Posterior vena cava (tissue), 2 donors: ENCODE data around the gene EPSTI1. TPM values are rescaled to one million over a fixed set of nuclear protein-coding genes. Genes with fewer than 3 reads are reported as not detected.

Experiments used
- DNase-seq: peaks from one replicate; pipeline ENCODE4 v3.0.0-alpha.2; 2020; ENCODE audit warnings: low spot score
- intact Hi-C, 2 donors: fragments of 100-400 bp; cut with DNase I; formaldehyde crosslinking; loops; one replicate each; pipeline versions ENCODE4 v1.14.1 to v1.14.2; 2022 to 2023
- total RNA-seq, 2 donors: library from RNA; stranded (reverse); fragmentation: NEBNext Ultra II Directional; extraction: Animal tissue kit (Norgen Biotek cat#: 25700); gene quantifications; one replicate each; pipeline ENCODE4 v1.2.1, GENCODE V29; 2021
- donor health status: DM: yes; HTN: yes; CAD: no.
- donor health status: DM: yes; HTN: yes; CAD: no.

The EPSTI1 gene
- total RNA-seq, 2 donors from 2014 or later, result 8.3 to 10.4 TPM

GRCh38 chr13:42926043-42926442 is 66.0 kb downstream of the EPSTI1 start:
- intact Hi-C loops, result no loop called here
- no peak for DNase-seq

GRCh38 chr13:42925626-42926025 is 66.4 kb downstream of the EPSTI1 start:
- intact Hi-C loops, result no loop called here
- no peak for DNase-seq

GRCh38 chr13:42924344-42924743 is 67.7 kb downstream of the EPSTI1 start:
- intact Hi-C loops, result no loop called here
- DNase-seq, result no peak

GRCh38 chr13:42907745-42908144 is 84.3 kb downstream of the EPSTI1 start:
- intact Hi-C loops, result no loop called here

GRCh38 chr13:42906257-42906656 is 85.8 kb downstream of the EPSTI1 start:
- DNase-seq, result no peak
- intact Hi-C loops, result no loop called here

More at GRCh38 chr13:42907745-42908144, 84.3 kb downstream of the EPSTI1 start:
- DNase-seq, result no peak

GRCh38 chr13:42905579-42905978 is 86.5 kb downstream of the EPSTI1 start:
- DNase-seq, result no peak
- intact Hi-C loops, result no loop called here

GRCh38 chr13:42899266-42899665 is 92.8 kb downstream of the EPSTI1 start:
- no peak for DNase-seq
- intact Hi-C loops, result loop anchor here in 1 of 2 donors (5.0 kb wide), 1 partner anchor 328 kb away; no protein-coding TSS in a partner anchor

GRCh38 chr13:42895776-42896175 is 96.3 kb downstream of the EPSTI1 start:
- intact Hi-C loops, result loop anchor here in 1 of 2 donors (5.0 kb wide), 1 partner anchor 332 kb away; no protein-coding TSS in a partner anchor
- no peak for DNase-seq

- intact Hi-C loops, result loop anchor here in 1 of 2 donors (5.0 kb wide), 1 partner anchor 332 kb away; no protein-coding TSS in a partner anchor
- no peak for DNase-seq
Observed at GRCh38 chr13:42894765-42895243, 97.2 kb downstream of the EPSTI1 start.

- no peak for DNase-seq
- intact Hi-C loops, result no loop called here
Observed at GRCh38 chr13:42893214-42893671, 98.8 kb downstream of the EPSTI1 start.

GRCh38 chr13:42892760-42893159 is 99.3 kb downstream of the EPSTI1 start:
- intact Hi-C loops, result no loop called here
- DNase-seq, result no peak

- DNase-seq, result no peak
- intact Hi-C loops, result no loop called here
Observed at GRCh38 chr13:42891591-42891990, 100.5 kb downstream of the EPSTI1 start.

- intact Hi-C loops, result no loop called here
- no peak for DNase-seq
Observed at GRCh38 chr13:42885325-42885724, 106.7 kb downstream of the EPSTI1 start.

GRCh38 chr13:42883771-42884467 is 108.1 kb downstream of the EPSTI1 start:
- no peak for DNase-seq
- intact Hi-C loops, result no loop called here

- intact Hi-C loops, result no loop called here
- no peak for DNase-seq
Observed at GRCh38 chr13:42883142-42883541, 108.9 kb downstream of the EPSTI1 start.

GRCh38 chr13:42880056-42880605 is 111.9 kb downstream of the EPSTI1 start:
- intact Hi-C loops, result no loop called here
- DNase-seq, result no peak

- DNase-seq, result no peak
- intact Hi-C loops, result no loop called here
Observed at GRCh38 chr13:42878721-42879120, 113.3 kb downstream of the EPSTI1 start.

GRCh38 chr13:42876887-42877545 is 115.0 kb downstream of the EPSTI1 start:
- intact Hi-C loops, result no loop called here

GRCh38 chr13:42876270-42876714 is 115.7 kb downstream of the EPSTI1 start:
- DNase-seq, result no peak
- intact Hi-C loops, result no loop called here

More at GRCh38 chr13:42876887-42877545, 115.0 kb downstream of the EPSTI1 start:
- DNase-seq, result no peak
